ENCODE measurements around the gene DLG4.

The DLG4 gene

GRCh38 chr17:7219812-7220592 is at the start of gene DLG4, which contains the start of gene ACADVL:
TSS of gene DLG4 (minus strand) at chr17:7219836.
TSS of gene ACADVL (plus strand) at chr17:7219938. CDS start at chr17:7219985, 47 bp downstream.
- peak; percentile 71 to 79 for DNase-seq

GRCh38 chr17:7266784-7267183 is 47.1 kb upstream of the DLG4 start:
- no peak for DNase-seq

GRCh38 chr17:7263801-7264078 is 44.1 kb upstream of the DLG4 start:
- DNase-seq, result no peak

GRCh38 chr17:7262935-7263800 is 43.5 kb upstream of the DLG4 start:
- no peak for DNase-seq

GRCh38 chr17:7262192-7262934 is 42.7 kb upstream of the DLG4 start, which contains the start of gene CLDN7:
TSS of gene CLDN7 (minus strand) at chr17:7262478. CDS start at chr17:7262043, 435 bp downstream.
- DNase-seq, result no peak

DNA sequence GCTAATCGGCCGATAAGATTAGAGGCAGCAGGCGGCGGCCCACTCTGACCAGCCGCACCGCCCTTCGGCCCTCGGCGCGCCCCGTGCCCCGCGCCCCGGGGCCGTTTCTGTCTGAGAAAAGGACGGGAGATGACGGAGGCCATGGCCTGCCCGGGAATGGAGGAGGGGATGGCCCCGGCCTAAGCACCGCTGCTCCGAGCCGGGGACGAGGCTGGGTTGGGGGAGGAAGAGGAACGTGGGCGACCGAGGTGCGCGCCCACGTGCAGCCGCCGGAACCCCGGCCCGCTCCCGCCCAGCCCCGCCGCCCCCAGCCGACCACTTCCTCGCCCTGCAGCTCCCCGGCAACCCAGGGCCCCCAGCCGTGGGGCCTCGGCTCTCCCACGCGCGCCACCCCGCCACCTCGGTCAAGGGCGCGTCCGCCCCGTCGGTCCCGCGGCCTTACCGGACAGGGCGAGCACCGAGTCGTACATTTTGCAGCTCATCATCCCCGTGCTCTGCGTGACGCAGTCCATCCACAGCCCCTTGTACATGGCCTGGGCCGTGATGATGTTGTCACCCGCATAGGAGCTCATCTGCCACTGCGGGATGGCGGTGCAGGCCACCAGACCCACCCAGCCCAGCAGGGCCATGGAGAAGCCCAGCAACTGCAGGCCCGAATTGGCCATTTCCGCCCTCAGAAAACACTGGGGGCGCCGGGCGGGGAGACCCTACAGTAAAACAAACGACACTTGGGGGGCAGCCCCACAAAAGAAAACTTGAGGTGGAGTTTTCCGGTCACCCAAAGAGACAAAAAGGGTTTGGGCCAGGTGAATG is 41.9 kb upstream of the DLG4 start:
- DNase-seq, result peak; percentile 35 to 54

DNA sequence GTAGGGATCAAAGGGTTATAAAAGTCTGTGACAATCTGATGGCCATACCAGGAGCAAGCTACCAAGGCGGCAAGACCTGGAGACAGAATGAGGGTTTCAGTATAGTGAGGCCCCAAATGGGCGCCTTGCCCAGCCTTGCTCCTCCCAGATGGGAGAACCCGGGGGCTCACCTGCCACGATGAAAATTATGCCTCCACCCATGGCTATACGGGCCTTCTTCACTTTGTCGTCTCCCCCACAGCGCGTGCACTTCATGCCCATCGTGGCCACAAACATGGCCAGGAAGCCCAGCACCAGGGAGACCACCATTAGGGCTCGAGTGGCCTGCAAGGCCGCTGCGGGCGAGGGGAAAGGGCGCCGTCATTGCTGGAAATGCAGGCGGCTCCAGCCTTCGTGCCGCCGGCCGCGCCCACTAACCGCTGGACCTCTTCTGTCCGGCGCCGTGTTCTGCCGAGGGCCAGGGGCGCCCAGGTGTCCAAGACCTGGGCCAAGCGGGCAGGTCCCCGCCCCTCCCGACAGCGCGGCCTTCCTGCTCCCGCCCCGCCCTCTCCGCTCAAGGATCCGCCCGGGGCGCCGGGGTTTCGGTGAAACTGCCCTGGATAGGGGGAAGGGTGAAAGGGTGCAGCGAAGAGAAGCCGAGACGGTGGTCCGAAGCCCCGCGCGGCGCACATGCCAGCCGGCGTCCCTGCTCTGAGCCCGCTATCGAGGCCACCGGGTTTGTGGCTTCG is 41.2 kb upstream of the DLG4 start:
- peak in 1 of 2 experiments; percentile 45 for DNase-seq

GRCh38 chr17:7260151-7260550 is 40.5 kb upstream of the DLG4 start:
- DNase-seq, result no peak

DNA sequence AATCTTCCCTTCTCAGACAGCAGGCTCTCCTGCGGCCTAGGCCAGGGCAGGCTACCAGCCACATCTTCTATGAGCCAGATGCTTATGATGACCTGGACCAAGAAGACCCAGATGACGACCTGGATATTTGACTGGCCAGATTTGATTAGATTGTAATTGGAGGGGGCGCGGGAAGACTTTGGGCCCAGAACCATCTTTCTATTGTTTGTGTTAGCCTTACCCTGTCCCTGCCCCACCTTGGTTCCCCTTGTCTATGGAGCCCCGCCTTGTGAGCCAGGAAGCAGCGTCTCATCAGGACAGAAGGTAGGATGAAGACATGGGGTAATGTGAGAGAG is 39.9 kb upstream of the DLG4 start:
- DNase-seq, result no peak

DNA sequence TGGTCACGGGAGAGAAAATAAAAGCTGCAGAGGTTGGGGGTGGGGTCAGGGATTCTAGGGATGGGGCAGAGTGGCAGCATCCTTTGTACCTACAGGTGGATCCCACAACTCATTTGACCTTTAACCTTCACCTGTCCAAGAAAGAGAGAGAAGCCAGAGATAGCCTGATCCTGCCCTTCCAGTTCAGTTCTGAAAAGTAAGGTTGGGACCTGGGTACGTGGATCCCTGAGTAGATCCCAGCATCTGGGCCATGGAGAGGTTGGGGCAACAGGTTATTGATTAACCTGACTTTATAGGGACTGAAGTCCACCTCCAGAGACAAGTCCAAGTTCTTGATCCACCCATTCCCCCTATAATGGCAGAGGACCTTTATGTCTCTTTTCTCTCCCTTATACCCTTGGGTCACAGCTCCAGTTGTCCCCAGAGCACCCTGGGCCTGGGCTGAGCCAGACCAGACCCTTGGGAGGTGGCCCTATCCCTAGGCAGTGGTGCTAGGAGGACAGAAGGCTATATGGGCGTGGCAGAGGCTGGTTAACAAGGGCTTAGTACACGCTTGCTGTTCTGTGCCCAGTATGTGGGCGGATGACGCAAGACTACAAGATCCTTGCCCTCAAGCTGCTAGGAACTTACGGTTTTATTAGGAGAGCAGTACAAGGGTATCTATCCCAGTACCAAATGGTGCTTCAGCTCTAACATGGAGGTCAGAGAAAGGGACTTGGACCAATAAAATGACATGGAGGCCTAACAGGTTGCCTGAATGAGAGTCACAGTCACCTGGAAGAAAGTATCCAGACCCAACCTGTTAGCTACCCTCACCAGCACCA is 39.3 kb upstream of the DLG4 start:
- no peak for DNase-seq

GRCh38 chr17:7256766-7257456 is 37.3 kb upstream of the DLG4 start:
- DNase-seq, result no peak

DNA sequence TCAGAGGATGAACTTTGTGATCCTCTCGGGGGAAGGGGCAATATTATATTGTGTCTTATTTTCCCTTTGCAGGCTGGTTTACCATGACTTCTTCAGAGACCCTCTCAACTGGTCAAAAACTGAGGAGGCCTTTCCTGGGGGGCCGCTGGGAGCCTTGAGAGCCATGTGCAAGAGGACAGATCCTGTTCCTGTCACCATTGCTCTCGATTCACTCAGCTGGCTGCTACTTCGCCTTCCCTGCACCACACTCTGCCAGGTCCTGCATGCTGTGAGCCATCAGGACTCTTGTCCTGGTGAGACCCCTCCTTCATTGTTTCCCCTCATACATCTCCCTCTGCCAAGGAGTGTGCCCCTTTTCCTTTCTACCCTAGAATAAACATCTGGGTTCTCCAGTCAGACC is 34.9 kb upstream of the DLG4 start:
- no peak for DNase-seq

DNA sequence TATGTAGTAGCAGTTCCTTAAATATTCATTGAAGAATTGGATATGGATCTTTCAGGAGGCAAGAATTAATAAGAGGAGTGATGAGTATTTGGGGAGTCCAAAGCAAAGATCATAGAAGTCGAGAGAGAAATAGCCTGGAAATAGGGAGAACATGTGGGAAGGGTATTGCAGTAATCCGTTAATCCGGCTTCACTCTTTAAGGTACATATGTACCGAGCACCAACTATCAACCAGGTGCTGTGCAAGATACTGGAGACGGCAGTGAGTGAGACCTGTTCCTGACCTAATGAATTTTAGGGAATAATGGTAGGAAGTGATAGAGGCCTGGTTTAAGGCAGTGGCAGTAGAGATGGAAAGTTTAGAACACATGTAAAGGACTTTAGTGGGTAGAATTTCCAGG is 33.4 kb upstream of the DLG4 start:
- DNase-seq, result no peak

DNA sequence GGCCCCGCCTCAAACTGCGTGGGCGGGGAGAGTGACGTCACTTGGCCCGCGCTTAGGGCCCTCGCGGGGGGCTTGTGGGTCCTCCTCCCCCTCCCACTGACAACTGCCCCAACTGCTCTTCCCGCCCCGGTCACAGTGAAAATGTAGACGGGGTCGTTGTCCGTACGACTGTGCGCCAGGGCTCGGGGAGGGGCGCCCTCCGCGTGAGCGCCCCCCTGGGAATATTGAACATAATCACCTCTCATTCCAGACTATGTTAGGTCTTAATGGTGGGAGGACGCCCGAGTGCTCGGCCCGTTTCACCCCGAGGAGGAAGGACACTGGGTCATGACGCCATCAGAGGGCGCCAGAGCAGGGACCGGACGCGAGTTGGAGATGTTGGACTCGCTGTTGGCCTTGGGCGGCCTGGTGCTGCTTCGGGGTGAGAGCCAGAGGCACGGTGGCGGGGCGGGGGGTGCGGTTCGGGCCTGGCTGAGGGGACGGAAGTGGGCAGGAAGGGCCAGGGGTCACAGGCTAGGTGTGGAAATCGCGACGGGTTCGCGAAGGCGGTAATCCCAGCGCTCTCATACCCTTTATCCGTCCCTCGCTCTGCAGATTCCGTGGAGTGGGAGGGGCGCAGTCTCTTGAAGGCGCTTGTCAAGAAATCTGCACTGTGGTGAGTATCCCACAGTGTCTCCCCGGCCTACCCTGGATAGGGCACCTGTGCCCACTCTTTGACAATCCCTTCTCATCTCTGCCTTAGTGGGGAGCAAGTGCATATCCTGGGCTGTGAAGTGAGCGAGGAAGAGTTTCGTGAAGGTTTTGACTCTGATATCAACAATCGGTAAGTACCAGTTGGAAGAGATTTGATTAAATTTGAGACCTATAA is 32.8 kb upstream of the DLG4 start, which contains the start of gene ELP5:
TSS of gene ELP5 (plus strand) at position 40 of the 868 bp plus-strand sequence. CDS start at position 376, 336 bp downstream.
- peak; percentile 78 to 81 for DNase-seq

DNA sequence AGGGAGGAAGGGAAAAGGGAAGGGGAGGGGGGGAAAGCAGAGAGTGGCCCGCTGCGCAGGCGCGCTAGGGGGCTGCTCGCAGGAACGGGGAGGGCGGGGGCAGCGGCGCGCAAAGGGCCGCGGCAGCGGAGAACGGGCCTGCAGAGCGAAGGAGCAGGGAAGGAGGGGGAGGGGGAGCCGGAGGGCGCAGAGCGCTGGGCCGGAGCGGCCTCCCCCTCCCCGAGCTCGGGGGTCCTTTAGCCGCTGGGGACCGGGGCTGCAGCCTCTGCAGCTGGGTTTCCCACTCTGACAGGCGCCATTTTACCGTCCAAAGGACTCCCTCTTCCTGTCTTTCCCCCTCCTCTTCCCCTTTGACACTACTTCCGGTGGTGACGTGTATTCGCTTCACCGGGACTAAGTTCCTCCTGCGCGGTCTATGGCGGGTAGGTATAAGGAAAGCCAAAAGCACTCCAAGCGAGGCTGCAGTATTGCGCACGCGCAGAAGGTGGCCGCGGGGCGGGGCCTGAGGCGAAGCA is 32.1 kb upstream of the DLG4 start, which contains the start of gene CTDNEP1:
TSS of gene CTDNEP1 (minus strand) at position 74 of the 515 bp plus-strand sequence. CDS start 438 bp downstream, outside the sequence.
- peak; percentile 98 to 99 for DNase-seq

GRCh38 chr17:7250695-7251627 is 31.3 kb upstream of the DLG4 start:
- no peak for DNase-seq

DNA sequence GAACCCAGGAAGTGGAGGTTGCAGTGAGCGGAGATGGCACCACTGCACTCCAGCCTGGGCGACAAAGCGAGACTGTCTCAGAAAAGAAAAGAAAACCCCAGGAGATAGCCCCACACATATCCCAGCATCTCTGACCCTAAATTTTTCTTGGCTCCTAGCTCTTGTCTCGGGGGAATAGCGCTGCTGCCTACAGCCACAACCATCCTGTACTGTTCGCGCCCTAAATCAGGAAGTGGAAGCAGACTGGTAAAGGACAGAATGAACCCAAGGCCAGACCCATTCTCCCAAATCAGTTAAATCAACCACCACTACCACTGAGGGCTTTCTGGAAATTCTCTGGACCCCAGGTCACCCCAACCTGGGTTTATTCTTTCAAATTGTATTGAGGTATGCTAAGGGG is 30.2 kb upstream of the DLG4 start:
- DNase-seq, result no peak

DNA sequence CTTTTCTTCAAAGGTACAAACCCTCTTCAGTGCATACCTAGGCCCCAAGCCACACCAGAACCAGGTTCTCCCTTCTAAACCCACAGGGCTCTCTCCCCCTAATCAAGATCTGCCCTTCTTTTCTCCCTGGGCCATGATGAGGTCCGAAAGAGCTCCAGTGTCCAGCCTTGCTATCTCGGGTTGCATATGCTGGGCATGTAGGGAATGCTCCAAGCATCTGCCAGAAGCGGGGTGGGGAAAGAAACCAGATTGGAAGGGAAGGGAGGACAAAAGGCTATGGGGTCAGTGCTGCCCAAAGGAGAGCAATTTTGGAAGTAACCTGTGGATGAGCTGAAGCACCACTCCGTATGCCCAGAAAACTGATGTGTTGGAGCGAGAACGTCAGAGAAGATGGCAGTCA is 29.6 kb upstream of the DLG4 start:
- DNase-seq, result no peak

Data from stimulated activated CD4-positive, alpha-beta T cell treated with anti-CD3 and anti-CD28 coated beads, Interleukin-4, amount 100 ng/mL, for 4 hours (primary cell).